IPS-18c (cell line): ENCODE data around the gene TMEM74B.
A peak's percentile ranks its signal among the peaks of the same experiment; 100 is the strongest.
"Not testable (repeated sequence)": the region's sequence is repeated elsewhere in the genome, so short reads cannot be mapped to it uniquely, and the experiment has no call there.

Source experiments
- H3K4me3 ChIP-seq: 2 replicates; pipeline ENCODE4 v1.7.0; 2013; ENCODE audit warnings: low read depth, mild to moderate bottlenecking, low read length, moderate library complexity; ENCODE audit not compliant: insufficient read depth
- H3K9me3 ChIP-seq: one replicate; pipeline ENCODE4 v1.6.1; 2013; ENCODE audit warnings: mild to moderate bottlenecking, low read length, moderate library complexity; ENCODE audit not compliant: control insufficient read depth, insufficient read depth

The TMEM74B gene

GRCh38 chr20:1184638-1185315, at the start of gene TMEM74B:
Gene TMEM74B (minus strand): TSS chr20:1184981. CDS start chr20:1183801, 1,180 bp downstream.
- no peaks in the 10 kb centered on the region for H3K9me3 ChIP-seq
- H3K4me3 ChIP-seq: peak within 1 kb of the TSS; percentile 61

- Histone ChIP-seq H3K9me3 (no peaks in the 10 kb centered on the region), H3K4me3 (no peak overlapping the region)
Observed at GRCh38 chr20:1232286-1233111, 47.7 kb upstream of the TMEM74B start.

GRCh38 chr20:1229541-1229940, 44.8 kb upstream of the TMEM74B start:
- Histone ChIP-seq H3K9me3 (no peaks in the 10 kb centered on the region), H3K4me3 (no peak overlapping the region)

DNA sequence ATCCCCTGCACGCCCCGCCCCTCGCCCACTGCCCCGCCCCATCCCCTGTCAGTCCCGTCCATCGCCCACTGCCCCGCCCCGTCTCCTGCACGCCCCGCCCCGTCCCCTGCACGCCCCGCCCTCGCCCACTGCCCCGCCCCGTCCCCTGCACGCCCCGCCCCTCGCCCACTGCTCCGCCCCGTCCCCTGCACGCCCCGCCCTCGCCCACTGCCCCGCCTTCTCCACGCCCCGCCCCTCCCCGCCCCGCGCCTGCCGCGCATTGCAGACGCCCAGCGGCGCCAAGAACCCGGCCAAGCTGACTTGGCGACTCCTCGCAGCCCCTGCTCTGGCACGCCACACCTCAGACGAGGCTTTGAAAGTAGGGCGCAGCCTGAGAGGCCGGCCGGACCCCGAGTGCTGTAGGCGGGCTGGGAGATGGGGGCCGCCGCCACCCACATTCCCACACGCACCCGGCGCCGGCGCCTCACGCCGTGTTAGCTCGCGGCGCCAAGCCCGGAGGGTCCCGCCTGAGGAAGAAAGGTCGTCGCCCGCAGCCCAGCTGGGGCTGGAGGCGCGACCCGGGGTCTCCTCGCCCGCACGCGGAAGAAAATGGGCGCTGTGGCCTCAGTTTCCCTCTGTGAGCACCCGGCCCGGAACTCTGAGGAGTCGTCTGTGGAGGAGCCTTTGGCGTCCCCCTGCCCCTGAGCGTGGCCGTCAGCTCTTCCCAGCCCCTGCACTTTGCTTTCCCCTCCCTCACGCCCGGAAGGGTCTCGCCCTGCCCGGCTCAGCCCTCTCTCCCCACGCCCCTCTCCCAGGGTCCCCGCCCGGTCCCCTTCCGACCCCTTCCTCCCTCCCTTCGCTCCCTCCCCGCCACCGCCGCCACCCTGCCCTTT, 41.2 kb upstream of the TMEM74B start, which contains the start of gene RAD21L1:
Gene RAD21L1, plus strand, starts transcription at position 262 of the 872 bp plus-strand sequence. CDS start 2,410 bp downstream, outside the sequence.
- no peaks in the 10 kb centered on the region for H3K9me3 ChIP-seq
- H3K4me3 ChIP-seq: peak within 1 kb of the TSS; percentile 70

GRCh38 chr20:1225263-1225782, 40.5 kb upstream of the TMEM74B start:
- Histone ChIP-seq H3K9me3 (no peaks in the 10 kb centered on the region), H3K4me3 (peak overlapping the region; percentile 40; the same call in 1 of the 2 replicates)

DNA sequence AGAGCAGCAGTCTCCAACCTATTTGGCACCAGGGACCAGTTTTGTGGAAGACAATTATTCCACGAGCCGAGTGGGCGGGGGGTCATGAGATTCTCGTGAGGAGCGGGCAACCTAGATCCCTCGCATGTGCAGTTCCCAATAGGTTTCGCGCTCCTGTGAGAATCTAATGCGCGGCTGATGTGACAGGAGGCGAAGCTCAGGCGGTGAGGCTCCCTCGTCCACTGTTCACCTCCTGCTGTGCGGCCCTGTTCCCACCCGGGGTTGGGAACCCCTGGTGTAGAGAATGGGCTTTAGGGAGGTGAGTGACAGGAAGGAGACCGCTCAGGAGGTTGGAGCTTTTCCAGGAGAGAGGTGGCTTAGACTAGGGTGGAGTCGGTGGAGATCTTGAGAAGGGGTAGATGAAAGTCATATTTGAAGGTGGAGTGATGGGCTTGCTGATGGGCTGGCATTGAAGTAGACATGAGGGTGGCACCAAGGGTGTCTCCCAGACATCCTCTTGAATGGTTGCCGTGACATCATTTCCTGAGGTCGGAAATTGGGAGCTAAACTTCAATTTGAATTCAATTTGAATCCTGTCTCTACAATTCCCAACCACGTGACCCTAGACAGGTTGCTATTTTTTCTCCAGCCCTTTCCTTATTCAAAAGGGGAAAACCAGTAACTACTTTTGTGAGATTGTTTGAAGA, 39.6 kb upstream of the TMEM74B start:
- H3K9me3 ChIP-seq: no peaks in the 10 kb centered on the region

DNA sequence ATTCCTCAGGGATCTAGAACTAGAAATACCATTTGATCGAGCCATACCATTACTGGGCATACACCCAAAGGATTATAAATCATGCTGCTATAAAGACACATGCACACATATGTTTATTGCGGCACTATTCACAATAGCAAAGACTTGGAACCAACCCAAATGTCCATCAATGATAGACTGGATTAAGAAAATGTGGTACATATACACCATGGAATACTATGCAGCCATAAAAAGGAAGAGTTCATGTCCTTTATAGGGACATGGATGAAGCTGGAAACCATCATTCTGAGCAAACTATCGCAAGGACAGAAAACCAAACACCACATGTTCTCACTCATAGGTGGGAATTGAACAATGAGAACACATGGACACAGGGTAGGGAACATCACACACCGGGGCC, 38.0 kb upstream of the TMEM74B start:
- not testable (repeated sequence) for H3K4me3 ChIP-seq, H3K9me3 ChIP-seq

More for the DNA sequence above, 39.6 kb upstream of the TMEM74B start:
- no peak overlapping the region for H3K4me3 ChIP-seq

GRCh38 chr20:1216527-1217427, 32.0 kb upstream of the TMEM74B start:
- not testable (repeated sequence) for H3K4me3 ChIP-seq, H3K9me3 ChIP-seq

DNA sequence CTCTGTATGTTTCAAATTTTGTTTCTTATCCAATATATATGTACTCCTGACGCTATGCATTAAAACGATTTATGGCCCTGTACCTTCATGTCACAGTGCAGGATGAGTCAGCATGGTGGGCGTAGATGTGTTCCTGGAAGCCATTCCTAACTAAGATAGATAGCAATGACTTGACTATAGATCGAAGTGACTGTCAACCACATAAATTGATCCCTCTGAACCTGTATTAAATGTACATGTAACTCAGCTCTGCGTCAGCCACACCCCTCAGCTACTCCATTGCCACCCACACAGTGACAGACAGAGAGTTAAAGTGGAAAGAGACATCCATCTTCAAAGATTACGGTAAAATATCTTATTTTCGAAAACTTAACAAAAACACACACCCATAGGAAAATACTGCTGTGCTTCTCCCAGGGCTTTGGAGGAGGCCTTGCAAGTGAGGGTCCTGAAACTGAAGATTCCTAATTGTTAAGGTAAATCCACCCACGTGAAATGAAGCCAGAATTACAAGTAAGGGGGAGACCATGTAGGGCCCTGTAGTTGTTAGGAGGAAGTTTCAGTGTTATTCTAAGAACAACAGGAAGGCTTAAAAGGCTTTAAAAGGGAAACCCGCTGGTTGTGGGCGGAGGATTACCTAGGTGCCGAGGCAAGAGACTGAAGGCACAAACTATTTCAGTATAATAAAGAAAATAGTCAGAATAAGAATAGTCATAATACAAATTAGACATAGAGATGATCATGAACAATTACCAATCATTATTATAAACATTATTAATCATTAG, 30.8 kb upstream of the TMEM74B start:
- H3K9me3 ChIP-seq: no peaks in the 10 kb centered on the region

GRCh38 chr20:1214838-1215261, 30.1 kb upstream of the TMEM74B start:
- Histone ChIP-seq H3K4me3 (no peak overlapping the region), H3K9me3 (no peaks in the 10 kb centered on the region)

More for the DNA sequence above, 30.8 kb upstream of the TMEM74B start:
- H3K4me3 ChIP-seq: no peak overlapping the region

GRCh38 chr20:1212607-1213396, 28.0 kb upstream of the TMEM74B start:
- Histone ChIP-seq H3K4me3 (no peak overlapping the region), H3K9me3 (no peaks in the 10 kb centered on the region)

DNA sequence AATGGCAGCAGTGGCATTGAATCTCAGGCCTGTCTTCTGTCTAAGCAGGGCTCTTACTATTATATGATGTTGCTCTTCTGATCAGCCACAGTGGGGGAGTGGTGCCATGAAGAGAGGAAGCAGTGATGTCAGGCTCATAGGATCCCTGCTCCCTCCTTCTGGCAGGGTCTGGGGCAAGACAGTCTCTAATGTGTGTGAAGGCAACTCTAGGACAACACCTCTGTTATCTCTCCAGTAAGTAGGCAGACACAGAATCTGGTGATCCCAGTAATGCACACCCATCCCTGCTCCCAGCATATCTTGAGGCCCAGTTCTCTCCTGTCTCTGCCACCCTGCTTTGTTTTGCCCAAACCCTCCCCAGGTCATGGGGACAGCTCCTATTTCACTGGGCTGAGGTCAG, 27.2 kb upstream of the TMEM74B start:
- H3K9me3 ChIP-seq: no peaks in the 10 kb centered on the region

DNA sequence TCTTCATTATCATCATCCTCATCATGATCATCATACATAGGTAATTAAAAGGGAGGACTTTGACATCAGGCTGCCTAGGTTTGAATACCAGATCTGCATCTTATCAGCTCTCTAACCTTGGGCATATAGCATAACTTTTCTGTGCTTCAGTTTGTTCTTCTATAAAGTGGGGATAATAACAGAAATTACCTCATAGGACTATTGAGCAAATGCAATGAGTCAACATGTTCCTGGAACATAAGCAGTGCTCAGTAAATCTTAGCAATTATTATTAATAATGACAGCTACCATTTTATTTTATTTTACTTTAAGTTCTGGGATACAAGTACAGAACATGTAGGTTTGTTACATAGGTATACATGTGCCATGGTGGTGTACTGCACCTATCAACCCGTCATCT, 25.7 kb upstream of the TMEM74B start:
- no peaks in the 10 kb centered on the region for H3K9me3 ChIP-seq
- H3K4me3 ChIP-seq: no peak overlapping the region

More for the DNA sequence above, 27.2 kb upstream of the TMEM74B start:
- H3K4me3 ChIP-seq: no peak overlapping the region
